Measurements from ENCODE around the gene COL4A2.

DNA sequence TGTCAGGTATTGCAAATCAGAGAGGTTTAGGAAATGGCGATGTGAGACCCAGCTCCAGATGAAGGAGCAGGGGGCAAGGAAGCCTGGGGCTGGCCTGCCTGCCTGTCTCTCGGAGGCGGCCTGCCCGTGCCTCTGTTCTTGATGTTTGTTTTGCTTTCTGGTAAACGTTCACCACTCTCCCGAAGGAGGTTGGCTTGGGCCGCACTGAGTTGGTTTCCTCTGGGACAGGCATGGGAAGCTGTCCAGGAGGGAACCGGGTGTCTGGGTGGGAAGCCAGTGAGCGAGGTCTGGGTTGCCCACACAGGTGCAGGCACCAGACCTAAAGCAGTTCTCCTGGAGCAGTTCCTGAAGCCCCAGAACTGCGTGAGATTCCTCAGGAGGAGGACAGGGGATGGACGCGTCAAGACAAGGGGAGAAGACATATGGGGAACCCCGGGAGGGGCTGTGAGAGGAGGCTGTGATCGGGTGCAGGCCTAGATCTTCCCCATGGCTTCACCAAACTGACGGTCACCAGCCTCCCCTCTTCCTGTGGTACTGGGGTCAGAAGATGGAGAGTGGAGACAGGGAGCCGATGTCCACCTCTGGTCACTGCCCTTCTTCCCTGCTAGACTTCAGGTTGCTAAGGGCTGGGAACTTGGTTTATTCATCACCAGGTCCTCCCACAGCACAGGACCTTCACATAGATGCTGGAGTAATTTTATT is 15.2 kb downstream of the COL4A2 start:
- TF ChIP-seq TAF1 (IDR thresholded peaks at IDR 0.05; ENCODE audit: borderline replicate concordance, low read depth, low read length) (no peak), POLR2A (IDR thresholded peaks at IDR 0.05; ENCODE audit: low read depth, low read length) (no peak)
